Lower leg skin (tissue), 4 donors: ENCODE data around the gene STARD10. TPM values are rescaled to one million over a fixed set of nuclear protein-coding genes. Genes with fewer than 3 reads are reported as not detected.
"Not testable (repeated sequence)": the region's sequence is repeated elsewhere in the genome, so short reads cannot be mapped to it uniquely, and the experiment has no call there.

Source experiments
- DNase-seq, 2 donors: peaks; one replicate each; pipeline ENCODE4 v3.0.0-alpha.2; 2019; ENCODE audit warnings: low spot score in 2 of 2
- H3K4me3 ChIP-seq: fragments of 200-600 bp; sonication (generic); 2 replicates; pipeline ENCODE4 v1.5.1; 2017; ENCODE audit warnings: mild to moderate bottlenecking, low read depth; ENCODE audit not compliant: poor library complexity, severe bottlenecking
- CTCF ChIP-seq, 3 donors: fragments of 450-650 bp; IDR thresholded peaks; one replicate each; pipeline ENCODE4 v1.5.1; 2016; ENCODE audit warnings: antibody characterized with exemption in 3 of 3, mild to moderate bottlenecking in 3 of 3, moderate library complexity in 2 of 3
- POLR2A ChIP-seq, 2 donors: fragments of 450-650 bp; IDR thresholded peaks; one replicate each; pipeline ENCODE4 v1.6.1; 2016 to 2017; ENCODE audit warnings: antibody characterized with exemption in 2 of 2, mild to moderate bottlenecking in 1 of 2, moderate library complexity in 1 of 2
- WGBS, 2 donors: methylation state at CpG; one replicate each; pipeline ENCODE4 v1.1.5; 2018; 5-methylcytosine and 5-hydroxymethylcytosine counted together
- intact Hi-C: fragments of 100-400 bp; cut with DNase I; formaldehyde crosslinking; loops from one replicate; pipeline ENCODE4 v1.15.0; 2023; ENCODE audit warnings: low total_unique reads
- total RNA-seq, 4 donors: library from RNA; depleted of rRNA; stranded (reverse); fragments of >200 nt; gene quantifications; one replicate each; pipeline ENCODE4 v1.1.0, GENCODE V29; 2016

STARD10 gene
- total RNA-seq, 4 donors from 2014 or later, result 90.3 to 119 (median 110) TPM

- intact Hi-C loops, result no loop called here
- H3K4me3 ChIP-seq, result no peak overlapping the region
- WGBS, 2 donors, result 65 to 79% methylated on average over 4 of the region's 4 CpGs
- DNase-seq, result no peak
- TF ChIP-seq CTCF (IDR thresholded peaks at IDR 0.05) (no peak), POLR2A (IDR thresholded peaks at IDR 0.05) (no peak)
Measured at GRCh38 chr11:72798361-72798760, 4.5 kb upstream of the STARD10 start.

DNA sequence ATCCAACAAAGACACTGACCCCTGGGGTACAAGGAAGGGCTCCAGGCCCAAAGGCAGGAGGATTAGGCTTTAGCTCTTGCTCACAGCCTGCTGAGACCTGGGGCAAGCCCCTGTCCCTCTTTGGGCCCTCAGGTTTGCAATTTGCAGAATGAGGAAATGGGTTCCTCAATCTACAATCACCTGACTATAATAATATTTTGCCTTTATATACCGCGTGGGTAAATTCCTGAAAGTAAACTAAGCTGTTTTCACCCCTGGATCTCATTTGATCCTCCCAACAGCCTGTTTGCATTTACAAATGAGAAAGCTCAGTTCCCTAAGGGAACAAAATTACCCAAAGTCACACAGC, 797 bp downstream of the STARD10 start:
- DNase-seq, result no peak
- no peak for TF ChIP-seq POLR2A (IDR thresholded peaks at IDR 0.05)
- no peak for TF ChIP-seq CTCF (IDR thresholded peaks at IDR 0.05)
- intact Hi-C loops, result no loop called here
- 50 to 53% methylated on average over 2 of the region's 2 CpGs for WGBS, 2 donors
- H3K4me3 ChIP-seq, result no peak overlapping the region

- intact Hi-C loops, result no loop called here
- no peak overlapping the region for H3K4me3 ChIP-seq
- no peak for DNase-seq
- 92 to 100% methylated on average over 3 of the region's 3 CpGs for WGBS, 2 donors
- TF ChIP-seq CTCF (IDR thresholded peaks at IDR 0.05) (no peak), POLR2A (IDR thresholded peaks at IDR 0.05) (no peak)
Measured at GRCh38 chr11:72792437-72793021, 1.3 kb downstream of the STARD10 start.

DNA sequence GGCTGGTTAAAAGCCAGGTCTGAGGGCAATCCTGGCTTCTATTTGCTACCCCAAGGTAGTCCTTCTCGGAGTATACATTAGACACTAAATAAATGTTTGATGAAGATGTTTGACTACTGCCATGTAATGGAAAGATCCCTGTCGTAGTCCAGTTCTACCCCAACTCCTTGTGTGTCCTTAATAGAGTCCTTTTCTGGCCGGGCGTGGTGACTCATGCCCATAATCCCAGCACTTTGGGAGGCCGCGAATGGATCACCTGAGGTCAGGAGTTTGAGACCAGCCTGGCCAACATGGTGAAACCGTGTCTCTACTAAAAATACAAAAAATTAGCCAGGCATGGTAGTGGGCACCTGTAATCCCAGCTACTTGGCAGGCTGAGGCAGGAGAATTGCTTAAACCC, 2.6 kb downstream of the STARD10 start:
- H3K4me3 ChIP-seq, DNase-seq, intact Hi-C loops: not testable (repeated sequence)
- WGBS, 2 donors, result 79 to 81% methylated on average over 7 of the region's 7 CpGs

GRCh38 chr11:72789493-72790131, 4.2 kb downstream of the STARD10 start:
- TF ChIP-seq CTCF (IDR thresholded peaks at IDR 0.05), result no peak
- TF ChIP-seq POLR2A (IDR thresholded peaks at IDR 0.05), result no peak
- no peak for DNase-seq
- WGBS, 2 donors, result 44 to 60% methylated on average over 10 of the region's 10 CpGs
- H3K4me3 ChIP-seq, result no peak overlapping the region
- intact Hi-C loops, result no loop called here

- no peak for TF ChIP-seq CTCF (IDR thresholded peaks at IDR 0.05)
- TF ChIP-seq POLR2A (IDR thresholded peaks at IDR 0.05), result no peak
- no peak for DNase-seq
- H3K4me3 ChIP-seq, result no peak overlapping the region
- 60 to 74% methylated on average over 7 of the region's 7 CpGs for WGBS, 2 donors
- intact Hi-C loops, result no loop called here
Measured at GRCh38 chr11:72788241-72788640, 5.6 kb downstream of the STARD10 start.
